Epithelial cell of proximal tubule (primary cell): ENCODE data around the gene TJAP1. TPM values are rescaled to one million over a fixed set of nuclear protein-coding genes. Genes with fewer than 3 reads are reported as not detected.
"Not testable (repeated sequence)": the region's sequence is repeated elsewhere in the genome, so short reads cannot be mapped to it uniquely, and the experiment has no call there.

Experiments
- DNase-seq: peaks from one replicate; pipeline ENCODE4 v3.0.0-alpha.2; 2011; ENCODE audit warnings: low read depth
- H3K4me3 ChIP-seq: 2 replicates; pipeline ENCODE4 v1.5.1; 2011; ENCODE audit warnings: low read depth, mild to moderate bottlenecking, low read length
- total RNA-seq: library from RNA; depleted of rRNA; stranded (reverse); fragments of >200 nt; gene quantifications from 2 replicates; pipeline ENCODE4 v1.2.3, GENCODE V29; 2015
- TF ChIP-seq, protein P1 (sequence below): conservative IDR thresholded peaks from 2 replicates; pipeline ENCODE4 v1.5.1; 2012; ENCODE audit warnings: low read depth, mild to moderate bottlenecking, low read length

Gene TJAP1
- total RNA-seq, 1 donor from 2014 or later = 17.8 TPM

DNA sequence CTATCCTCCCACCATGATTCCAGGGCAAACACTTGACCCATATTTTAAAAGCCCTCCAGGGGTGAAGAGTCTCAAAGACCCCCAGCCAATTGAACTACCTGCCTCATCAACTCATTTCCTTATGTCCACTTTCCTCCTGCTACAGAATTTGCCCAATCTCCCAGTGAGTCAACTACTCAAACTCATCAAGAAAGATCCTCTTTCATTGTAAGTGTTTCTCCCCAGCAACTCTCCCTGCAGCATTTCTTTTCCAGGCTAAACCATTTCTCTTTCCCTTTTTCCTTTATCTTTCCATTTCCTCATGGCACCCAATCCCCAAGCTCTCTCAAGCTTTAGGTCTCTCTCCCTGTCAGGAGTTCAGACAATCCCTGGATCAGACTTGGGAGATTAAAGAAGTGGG lies 23.5 kb upstream of the TJAP1 start:
- DNase-seq = no peak
- H3K4me3 ChIP-seq = no peak overlapping the region
- TF ChIP-seq, protein P1, sequence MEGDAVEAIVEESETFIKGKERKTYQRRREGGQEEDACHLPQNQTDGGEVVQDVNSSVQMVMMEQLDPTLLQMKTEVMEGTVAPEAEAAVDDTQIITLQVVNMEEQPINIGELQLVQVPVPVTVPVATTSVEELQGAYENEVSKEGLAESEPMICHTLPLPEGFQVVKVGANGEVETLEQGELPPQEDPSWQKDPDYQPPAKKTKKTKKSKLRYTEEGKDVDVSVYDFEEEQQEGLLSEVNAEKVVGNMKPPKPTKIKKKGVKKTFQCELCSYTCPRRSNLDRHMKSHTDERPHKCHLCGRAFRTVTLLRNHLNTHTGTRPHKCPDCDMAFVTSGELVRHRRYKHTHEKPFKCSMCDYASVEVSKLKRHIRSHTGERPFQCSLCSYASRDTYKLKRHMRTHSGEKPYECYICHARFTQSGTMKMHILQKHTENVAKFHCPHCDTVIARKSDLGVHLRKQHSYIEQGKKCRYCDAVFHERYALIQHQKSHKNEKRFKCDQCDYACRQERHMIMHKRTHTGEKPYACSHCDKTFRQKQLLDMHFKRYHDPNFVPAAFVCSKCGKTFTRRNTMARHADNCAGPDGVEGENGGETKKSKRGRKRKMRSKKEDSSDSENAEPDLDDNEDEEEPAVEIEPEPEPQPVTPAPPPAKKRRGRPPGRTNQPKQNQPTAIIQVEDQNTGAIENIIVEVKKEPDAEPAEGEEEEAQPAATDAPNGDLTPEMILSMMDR = no peak

DNA sequence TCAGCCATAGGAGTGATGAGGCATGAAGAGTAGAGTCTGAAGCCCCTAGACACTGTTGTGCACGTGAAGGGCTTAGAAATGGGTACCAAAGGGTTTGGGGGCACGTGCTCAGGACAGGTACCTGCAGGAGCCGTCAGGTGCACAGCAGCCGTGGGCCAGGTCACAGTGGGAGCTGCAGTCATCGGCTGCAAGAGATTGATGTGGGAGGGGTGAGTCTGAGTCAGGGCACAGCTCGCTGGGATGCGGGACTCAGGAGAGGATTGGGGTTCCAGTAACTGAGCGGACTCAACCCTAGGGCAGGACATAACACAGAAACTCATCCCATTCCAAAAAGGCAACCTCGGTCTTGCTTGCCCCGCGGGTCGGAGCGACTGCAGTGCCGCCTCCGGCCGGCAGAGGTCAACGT lies 23.1 kb upstream of the TJAP1 start:
- TF ChIP-seq, protein P1 = peak; percentile 82
- no peak for DNase-seq
- peak overlapping the region; percentile 50 for H3K4me3 ChIP-seq

DNA sequence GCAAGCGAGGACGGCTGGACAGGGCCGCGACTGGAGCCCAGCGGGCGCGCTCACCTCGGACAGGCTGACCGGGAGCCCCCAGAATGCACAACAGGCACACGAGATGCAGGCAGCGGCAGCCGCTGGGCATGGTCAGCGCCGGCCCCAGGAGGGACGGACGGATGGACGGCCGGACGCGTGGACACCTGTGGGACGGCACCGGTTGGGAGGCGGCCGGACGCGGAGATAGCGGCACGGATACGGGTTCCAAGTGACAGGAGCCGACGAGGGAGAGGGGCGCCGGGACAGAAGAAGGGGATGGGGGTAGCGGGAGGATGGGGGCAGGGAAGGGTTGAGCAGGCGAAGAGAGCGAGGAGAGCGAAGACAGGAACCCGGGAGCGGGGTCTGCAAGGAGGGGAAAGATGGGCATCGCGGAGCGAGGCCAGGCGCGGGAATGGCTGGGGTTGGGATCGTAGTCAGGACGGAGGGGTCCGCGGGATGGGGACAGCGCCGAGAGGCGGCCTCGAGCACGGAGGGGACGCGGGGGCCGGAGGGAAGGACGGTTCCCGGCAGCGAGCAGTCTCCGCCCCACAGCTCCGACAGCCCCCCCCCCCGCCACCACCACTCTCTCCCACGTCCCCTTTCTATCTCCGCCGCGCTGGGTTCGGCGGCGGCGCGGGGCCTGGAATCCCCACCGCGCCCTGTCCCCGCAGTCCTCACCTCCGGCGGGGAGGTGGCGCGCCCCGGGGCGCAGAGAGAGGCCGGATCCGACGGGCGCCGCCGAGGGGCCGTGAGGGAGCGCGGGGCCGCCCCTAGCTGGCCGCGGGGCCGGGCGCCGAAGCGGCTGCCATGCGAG lies 22.5 kb upstream of the TJAP1 start:
- no peak for DNase-seq
- TF ChIP-seq, protein P1 = no peak
- H3K4me3 ChIP-seq = peak overlapping the region; percentile 50

DNA sequence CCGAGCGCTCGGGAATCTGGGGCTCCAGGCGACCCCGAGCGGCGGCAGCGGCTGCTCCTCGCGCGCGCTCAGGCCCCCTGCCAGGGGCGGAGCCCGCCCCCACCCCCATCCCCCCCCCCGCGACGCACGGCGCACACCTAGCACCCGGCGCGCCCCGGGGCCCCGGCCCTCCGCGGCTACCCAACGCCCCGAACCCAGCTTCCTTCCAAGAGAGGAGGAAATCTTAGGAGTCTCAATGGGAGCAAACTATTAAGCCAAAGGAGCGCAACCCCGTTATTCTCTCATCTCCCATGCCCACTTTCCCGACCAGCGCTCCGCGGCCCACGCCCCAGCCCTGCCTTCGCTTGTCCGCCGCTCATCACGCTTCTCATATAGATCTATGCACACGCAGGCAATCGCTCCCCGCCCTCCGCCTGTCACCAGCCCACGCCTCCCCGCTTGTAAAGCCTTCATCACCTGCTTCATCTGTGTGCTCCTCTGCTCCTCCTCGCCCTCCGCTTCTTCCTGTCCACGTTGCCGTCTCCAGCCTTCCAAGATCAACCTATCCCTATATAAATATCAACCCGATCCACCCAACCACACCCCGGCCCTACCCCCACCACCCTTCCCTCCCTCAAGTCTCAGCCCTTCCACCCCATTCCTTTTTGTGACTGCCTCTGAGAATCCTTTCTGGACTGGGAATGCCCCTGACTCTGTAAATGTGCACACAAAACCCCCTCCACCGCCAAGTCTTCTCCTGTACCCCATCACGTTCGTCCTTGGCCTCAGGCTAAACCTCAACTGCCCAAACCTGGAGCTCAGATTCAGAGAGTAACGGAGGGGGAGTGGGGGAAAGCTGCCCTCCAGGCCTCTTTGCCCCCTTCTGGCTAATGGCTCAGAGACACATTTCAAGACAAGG lies 21.6 kb upstream of the TJAP1 start, which contains the start of gene DLK2:
Gene DLK2 (minus strand): TSS at position 18 of the 898 bp plus-strand sequence. CDS start 723 bp downstream, outside the sequence.
- DNase-seq = no peak
- H3K4me3 ChIP-seq = peak within 1 kb of the TSS; percentile 50
- TF ChIP-seq, protein P1 = no peak

DNA sequence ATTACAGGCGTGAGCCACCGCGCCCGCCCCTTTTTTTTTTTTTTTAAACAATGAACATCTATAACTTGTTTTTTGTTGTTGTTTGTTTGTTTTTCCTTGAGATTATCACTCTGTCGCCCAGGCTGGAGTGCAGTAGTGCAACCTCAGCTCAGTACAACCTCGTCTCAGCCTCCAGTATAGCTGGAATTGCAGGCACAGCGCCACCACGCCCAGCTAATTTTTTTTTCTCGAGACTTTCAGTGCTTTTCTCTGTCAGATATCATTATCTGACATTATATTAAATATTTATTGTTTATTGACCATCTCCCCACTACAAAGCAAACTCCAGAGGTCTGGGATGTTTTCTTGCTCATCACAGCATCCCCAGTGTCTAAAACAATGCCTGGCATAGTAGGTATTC lies 19.7 kb upstream of the TJAP1 start:
- DNase-seq = no peak
- TF ChIP-seq, protein P1 = no peak
- H3K4me3 ChIP-seq = no peak overlapping the region

DNA sequence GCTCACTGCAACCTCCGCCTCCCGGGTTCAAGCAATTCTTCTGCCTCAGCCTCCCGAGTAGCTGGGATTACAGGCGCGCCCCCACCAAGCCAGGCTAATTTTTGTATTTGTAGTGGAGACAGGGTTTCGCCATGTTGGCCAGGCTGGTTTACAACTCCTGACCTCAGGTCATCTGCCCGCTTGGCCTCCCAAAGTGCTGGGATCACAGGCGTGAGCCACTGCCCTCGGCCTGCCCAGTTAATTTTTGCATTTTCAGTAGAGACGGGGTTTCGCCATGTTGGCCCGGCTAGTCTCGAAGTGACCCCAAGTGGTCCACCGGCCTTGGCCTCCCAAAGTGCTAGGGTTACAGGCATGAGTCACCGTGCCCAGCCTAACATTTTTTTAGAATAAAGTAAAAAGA lies 19.2 kb upstream of the TJAP1 start:
- H3K4me3 ChIP-seq, DNase-seq: not testable (repeated sequence)

DNA sequence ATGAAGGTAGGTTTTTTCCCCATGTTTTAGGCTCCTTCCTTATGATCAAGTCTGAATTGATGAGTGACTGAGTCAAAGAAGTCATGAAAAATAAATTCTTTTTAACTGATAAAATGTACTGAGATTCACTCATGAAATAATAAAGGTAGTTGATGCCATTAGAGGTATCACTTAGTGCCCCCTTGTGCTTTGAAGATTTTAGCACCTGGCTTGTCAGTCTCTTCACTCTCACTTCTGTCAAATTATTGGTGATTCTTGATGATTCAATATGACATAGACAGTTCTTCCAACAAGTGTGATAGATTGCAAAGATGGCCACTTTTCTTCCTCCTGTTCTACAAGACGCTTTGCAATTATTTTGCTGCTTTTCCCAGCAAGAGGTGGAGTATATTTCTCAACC lies 17.8 kb upstream of the TJAP1 start:
- no peak for DNase-seq
- H3K4me3 ChIP-seq = no peak overlapping the region
- TF ChIP-seq, protein P1 = no peak
